Activated T-cell treated with anti-CD3 and anti-CD28 coated beads for 1 hour (primary cell): ENCODE measurements around the gene TM9SF3.
A peak's percentile ranks its signal among the peaks of the same experiment; 100 is the strongest.

Source experiments
- DNase-seq: peaks from one replicate; pipeline ENCODE4 v3.0.0-alpha.2; 2020; ENCODE audit warnings: low read depth

Gene TM9SF3

GRCh38 chr10:96586419-96587263 lies at the start of gene TM9SF3:
Gene TM9SF3, minus strand, starts transcription at chr10:96587012. Its CDS starts 177 bp downstream, at chr10:96586835.
- DNase-seq: peak; percentile 90

DNA sequence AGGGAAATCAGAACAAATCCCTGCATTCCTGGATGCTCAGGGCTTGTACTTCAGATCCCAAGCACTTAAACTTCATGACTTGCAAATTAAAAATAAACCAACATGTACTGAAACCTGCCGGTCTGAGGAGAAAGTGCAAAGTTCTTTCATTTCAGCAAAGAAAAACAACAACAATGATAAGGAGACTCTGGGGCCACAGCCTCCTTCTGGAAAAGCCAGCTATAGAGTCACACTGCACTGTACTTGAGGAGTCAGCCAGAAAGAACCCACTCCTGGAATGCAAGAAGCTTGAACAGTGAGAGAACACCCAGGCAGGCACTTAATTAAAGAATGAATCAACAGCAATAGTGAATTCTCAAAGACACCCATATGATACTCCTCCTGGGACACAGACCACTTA lies 49.7 kb upstream of the TM9SF3 start:
- DNase-seq: no peak

GRCh38 chr10:96632974-96633710 lies 46.3 kb upstream of the TM9SF3 start:
- DNase-seq: no peak

- no peak for DNase-seq
Measured at GRCh38 chr10:96627292-96627691, 40.5 kb upstream of the TM9SF3 start.

DNA sequence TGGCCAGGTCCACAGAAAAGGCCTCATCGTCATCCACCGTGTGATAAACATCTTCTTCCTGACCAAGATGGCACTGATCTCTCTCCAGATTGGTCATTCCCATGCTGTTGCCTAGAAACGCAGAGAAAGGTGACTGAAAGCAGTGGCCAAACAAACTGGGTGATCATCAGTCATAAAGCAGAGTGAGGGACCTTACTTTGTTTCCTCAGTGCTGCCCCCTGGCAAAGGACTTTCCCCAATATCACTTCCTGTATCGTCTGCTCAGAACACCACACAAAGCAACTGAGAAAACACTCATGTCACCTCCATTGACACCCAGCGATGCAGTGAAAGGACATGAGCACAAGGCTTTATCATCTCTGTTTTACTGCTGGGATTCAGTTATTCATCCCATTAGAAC lies 40.0 kb upstream of the TM9SF3 start:
- DNase-seq: no peak

DNA sequence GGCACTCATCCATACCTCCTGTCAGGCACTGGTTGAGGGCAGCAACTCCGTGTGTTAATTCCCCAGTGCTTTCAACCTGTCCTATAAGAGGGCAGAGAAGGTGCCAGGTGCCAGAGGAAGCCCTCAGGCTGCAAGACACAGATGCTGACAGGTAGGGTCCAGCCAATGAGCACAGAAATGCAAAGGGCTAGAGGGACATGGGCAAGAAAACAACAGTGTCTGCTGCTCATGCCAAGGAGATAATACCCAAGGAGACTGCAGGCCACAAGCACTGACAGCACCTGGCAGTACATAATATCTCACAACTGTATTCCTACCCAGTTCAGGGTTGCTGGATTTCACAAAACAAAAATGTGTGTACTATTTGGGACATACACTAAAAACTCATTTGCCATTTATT lies 38.4 kb upstream of the TM9SF3 start:
- no peak for DNase-seq

DNA sequence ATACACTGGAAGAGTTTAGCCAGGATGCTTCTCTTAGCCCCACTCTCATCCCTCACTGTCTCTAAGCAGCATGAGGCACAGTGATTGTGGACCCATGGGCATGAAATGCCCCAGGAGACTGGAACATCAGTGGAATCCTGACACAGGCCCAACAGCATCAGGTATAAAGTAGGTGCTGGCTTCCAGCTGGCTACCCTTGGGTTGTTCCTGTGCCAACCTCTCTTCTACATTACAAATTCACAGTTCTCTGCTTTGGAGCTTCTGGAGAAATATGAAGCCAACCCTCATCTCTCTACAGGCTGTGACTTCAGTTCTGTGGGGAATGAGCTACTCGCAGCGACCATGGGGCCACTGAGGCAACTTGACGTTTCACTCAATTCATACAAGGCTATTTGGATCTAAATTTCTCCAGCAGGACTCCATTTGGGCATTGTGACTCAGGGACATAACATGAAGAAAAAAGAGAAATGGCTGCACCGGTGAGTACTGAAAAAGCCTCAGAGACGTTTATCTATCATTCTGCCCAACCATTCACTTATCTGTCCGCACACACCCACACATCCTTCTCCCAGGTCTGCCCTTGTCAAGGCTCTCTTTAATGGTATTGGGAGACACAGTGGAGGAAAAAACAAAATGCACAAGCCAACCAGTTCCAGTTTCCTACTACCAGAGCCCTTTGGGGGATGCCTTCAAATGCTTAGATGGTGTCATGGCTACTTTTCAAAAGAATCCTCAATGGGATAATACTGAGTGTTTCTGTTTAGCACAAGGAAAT lies 35.4 kb upstream of the TM9SF3 start:
- DNase-seq: no peak

DNA sequence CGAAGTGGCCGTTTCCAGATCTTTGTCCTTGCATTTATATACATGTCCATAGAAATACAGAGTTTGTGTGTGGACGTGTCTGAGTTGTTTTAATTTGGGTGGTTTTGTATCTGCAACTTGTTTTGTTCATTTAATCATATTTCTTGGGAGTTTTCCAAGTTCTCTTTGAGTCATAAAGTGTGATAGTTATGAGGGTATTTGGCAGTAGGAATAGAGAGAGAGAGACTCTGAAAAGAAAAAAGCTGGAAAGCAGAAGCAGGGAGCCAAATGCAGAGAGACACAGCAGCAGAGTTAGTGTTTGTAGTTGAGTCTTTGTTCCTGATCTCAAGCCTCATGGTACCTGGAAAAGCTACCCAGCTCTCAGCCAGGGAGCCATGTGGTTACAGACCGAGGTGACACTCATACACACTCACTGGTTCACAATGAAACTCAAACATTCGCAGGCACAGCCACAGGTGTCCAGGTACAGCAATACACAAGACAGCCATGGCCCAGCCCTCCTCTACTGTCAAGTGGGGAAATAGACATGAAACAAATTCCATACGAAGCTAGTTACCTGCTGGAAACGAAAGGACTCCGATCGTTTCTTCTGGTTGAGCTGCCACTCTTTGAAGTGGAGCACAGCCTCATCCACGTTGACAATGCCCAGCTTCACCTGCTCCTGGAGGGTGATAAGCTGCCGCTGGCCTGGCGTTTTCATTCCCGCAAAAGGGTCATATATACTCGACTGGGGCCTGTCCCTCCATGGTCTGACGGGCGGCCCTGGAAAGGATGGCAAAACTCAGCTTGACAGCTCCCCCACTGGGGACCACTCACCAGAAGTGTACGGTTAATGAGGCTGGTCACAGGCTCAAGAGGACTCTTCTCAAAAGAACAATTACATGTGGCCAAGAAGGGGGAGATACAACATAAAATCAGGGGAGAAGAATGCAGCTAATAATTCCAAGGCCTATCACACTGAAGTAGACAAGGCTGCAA lies 33.3 kb upstream of the TM9SF3 start:
- DNase-seq: no peak

GRCh38 chr10:96619120-96619519 lies 32.3 kb upstream of the TM9SF3 start:
- no peak for DNase-seq

DNA sequence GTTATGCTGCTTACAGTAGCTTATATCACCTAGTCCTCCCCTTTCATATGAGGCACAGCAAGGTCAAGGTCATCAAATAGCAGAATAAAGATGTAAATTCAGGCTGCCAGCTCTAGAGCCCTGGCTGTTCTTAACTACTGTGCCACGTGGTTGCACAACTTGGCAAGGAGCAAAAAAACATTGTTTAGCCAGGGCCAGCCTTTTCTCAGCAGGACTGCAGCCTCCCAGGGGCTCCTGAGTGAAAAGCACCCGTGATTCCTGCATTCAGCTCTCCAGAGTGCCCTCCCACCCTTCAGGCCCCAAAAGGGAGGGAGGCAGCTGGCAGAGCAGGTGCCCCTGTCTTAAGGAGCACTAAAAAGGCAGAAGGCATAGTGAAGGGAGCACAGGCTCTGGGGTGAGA lies 31.8 kb upstream of the TM9SF3 start:
- DNase-seq: no peak

- no peak for DNase-seq
Measured at GRCh38 chr10:96616961-96617360, 30.1 kb upstream of the TM9SF3 start.

- DNase-seq: no peak
Measured at GRCh38 chr10:96614515-96614914, 27.7 kb upstream of the TM9SF3 start.

- DNase-seq: no peak
Measured at GRCh38 chr10:96613576-96613975, 26.8 kb upstream of the TM9SF3 start.

- DNase-seq: no peak
Measured at GRCh38 chr10:96612055-96612830, 25.4 kb upstream of the TM9SF3 start.

- no peak for DNase-seq
Measured at GRCh38 chr10:96610817-96611216, 24.0 kb upstream of the TM9SF3 start.

- no peak for DNase-seq
Measured at GRCh38 chr10:96609510-96609909, 22.7 kb upstream of the TM9SF3 start.

DNA sequence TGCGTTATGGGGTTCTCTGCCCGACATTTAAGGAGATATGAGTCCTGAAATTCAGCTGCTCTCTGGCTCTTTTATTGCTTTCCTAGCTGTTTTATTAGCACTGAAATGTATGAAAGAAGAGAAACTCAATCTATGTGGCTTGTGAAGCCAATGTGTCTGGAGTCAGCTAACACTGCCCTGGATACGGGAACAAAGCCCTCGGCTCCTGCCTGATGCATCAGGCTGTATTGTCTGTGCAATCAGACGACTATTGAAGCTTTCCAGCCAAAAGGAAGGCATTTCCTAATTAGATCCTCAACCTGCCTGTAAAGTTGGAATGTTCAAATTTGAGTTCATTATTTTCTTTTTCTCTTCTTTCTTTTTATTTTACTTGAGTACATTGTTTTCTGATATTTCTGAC lies 22.0 kb upstream of the TM9SF3 start:
- no peak for DNase-seq

- no peak for DNase-seq
Measured at GRCh38 chr10:96608262-96608661, 21.4 kb upstream of the TM9SF3 start.

DNA sequence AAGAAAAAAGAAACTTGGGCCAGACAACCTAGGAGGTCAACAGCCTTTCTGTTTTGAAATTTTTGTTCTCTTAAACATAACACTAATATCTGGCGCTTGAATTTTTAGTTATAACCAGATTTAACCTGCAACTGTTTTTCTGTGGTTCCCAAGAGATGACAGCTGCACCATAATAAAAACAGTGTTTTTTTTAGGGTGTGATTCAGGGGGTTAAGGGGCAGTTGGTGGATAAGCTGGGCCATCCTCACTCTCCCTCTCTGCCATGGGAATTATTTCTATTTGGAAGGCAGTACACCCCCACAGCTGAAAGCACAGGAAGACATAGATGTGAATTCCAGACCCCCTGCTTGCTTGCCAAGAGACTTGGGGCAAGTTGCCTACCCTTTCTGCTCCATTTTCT lies 20.1 kb upstream of the TM9SF3 start:
- no peak for DNase-seq

DNA sequence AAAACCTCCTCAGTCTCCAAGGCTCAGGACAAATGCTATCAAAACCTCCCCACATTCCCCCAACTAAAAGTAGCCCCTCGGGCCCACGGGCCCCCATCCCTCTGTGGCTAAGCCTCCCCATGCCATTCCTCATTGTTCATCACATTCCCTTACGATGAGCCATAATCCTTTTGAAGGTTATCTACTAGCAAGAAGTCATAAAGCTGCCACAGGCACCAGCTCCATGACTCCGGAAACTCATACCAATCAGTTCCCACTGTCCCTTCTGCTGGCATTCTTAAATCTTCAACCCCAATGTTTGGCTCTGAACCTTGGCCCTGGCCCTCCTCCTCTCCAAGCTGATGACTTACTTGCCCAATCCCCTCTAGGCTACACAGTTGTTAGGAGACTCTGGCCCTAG lies 19.4 kb upstream of the TM9SF3 start:
- DNase-seq: no peak

GRCh38 chr10:96600337-96600736 lies 13.5 kb upstream of the TM9SF3 start:
- DNase-seq: no peak
